Measurements from ENCODE around the gene LAMB4.

LAMB4 gene

GRCh38 chr7:108090791-108091460, 39.2 kb downstream of the LAMB4 start:
- CTCF ChIA-PET: no interaction called here
- 86% methylated on average over 5 of the region's 7 CpGs for WGBS (ENCODE audit: insufficient coverage)

GRCh38 chr7:108089381-108089780, 40.8 kb downstream of the LAMB4 start:
- no peak for DNase-seq
- no peaks in the 10 kb centered on the region for H3K4me1 ChIP-seq (ENCODE audit: control extremely low read depth in 1 of 4, control insufficient read depth in 4 of 4, insufficient read depth in 4 of 4, low read length in 3 of 4)
- H3K27ac ChIP-seq (ENCODE audit: insufficient read depth in 1 of 2, low read depth in 1 of 2, low read length in 2 of 2, poor library complexity in 1 of 2, severe bottlenecking in 2 of 2): peak overlapping the region in 1 of 2 experiments; percentile 32
- ChIA-PET POLR2A (no interaction called here), CTCF (interaction anchor here (0.8 kb wide), 1 partner anchor 24 kb away, joined by 3 read pairs; no protein-coding TSS in a partner anchor)
- 100% methylated on average over 1 of the region's 1 CpG for WGBS (ENCODE audit: insufficient coverage)
- H3K36me3 ChIP-seq (ENCODE audit: control insufficient read depth in 4 of 4, insufficient read depth in 4 of 4, low read length in 3 of 4): no peaks in the 10 kb centered on the region
- no peak overlapping the region for H3K4me3 ChIP-seq (ENCODE audit: control insufficient read depth in 1 of 7, extremely low read depth in 1 of 7, insufficient read depth in 4 of 7, low read depth in 2 of 7, low read length in 6 of 7)
- H3K9me3 ChIP-seq (ENCODE audit: control extremely low read depth in 1 of 5, control insufficient read depth in 4 of 5, insufficient read depth in 2 of 5, low read depth in 1 of 5, low read length in 4 of 5): no peaks in the 10 kb centered on the region
- H3K27me3 ChIP-seq (replicated peaks in 2 of 5; ENCODE audit: control insufficient read depth in 4 of 5, insufficient read depth in 5 of 5, low read length in 4 of 5): peaks cover 0 to 2% (median 0%) of the 10 kb centered on the region in 5 experiments

More at GRCh38 chr7:108090791-108091460, 39.2 kb downstream of the LAMB4 start:
- H3K27me3 ChIP-seq (replicated peaks in 2 of 5; ENCODE audit: control insufficient read depth in 4 of 5, insufficient read depth in 5 of 5, low read length in 4 of 5): peaks cover 0 to 2% (median 0%) of the 10 kb centered on the region in 5 experiments
- H3K27ac ChIP-seq (ENCODE audit: insufficient read depth in 1 of 2, low read depth in 1 of 2, low read length in 2 of 2, poor library complexity in 1 of 2, severe bottlenecking in 2 of 2): peak overlapping the region in 1 of 2 experiments; percentile 3
- H3K4me1 ChIP-seq (ENCODE audit: control extremely low read depth in 1 of 4, control insufficient read depth in 4 of 4, insufficient read depth in 4 of 4, low read length in 3 of 4): peaks cover 0 to 7% (median 0%) of the 10 kb centered on the region in 4 experiments
- no peaks in the 10 kb centered on the region for H3K36me3 ChIP-seq (ENCODE audit: control insufficient read depth in 4 of 4, insufficient read depth in 4 of 4, low read length in 3 of 4)
- H3K4me3 ChIP-seq (ENCODE audit: control insufficient read depth in 1 of 7, extremely low read depth in 1 of 7, insufficient read depth in 4 of 7, low read depth in 2 of 7, low read length in 6 of 7): no peak overlapping the region
- POLR2A ChIA-PET: no interaction called here
- no peak for DNase-seq
- H3K9me3 ChIP-seq (ENCODE audit: control extremely low read depth in 1 of 5, control insufficient read depth in 4 of 5, insufficient read depth in 2 of 5, low read depth in 1 of 5, low read length in 4 of 5): no peaks in the 10 kb centered on the region

- H3K27ac ChIP-seq (ENCODE audit: insufficient read depth in 1 of 2, low read depth in 1 of 2, low read length in 2 of 2, poor library complexity in 1 of 2, severe bottlenecking in 2 of 2): peak overlapping the region in 1 of 2 experiments; percentile 10
- ChIA-PET CTCF (no interaction called here), POLR2A (no interaction called here)
- no peaks in the 10 kb centered on the region for H3K36me3 ChIP-seq (ENCODE audit: control insufficient read depth in 4 of 4, insufficient read depth in 4 of 4, low read length in 3 of 4)
- DNase-seq: no peak
- H3K9me3 ChIP-seq (ENCODE audit: control extremely low read depth in 1 of 5, control insufficient read depth in 4 of 5, insufficient read depth in 2 of 5, low read depth in 1 of 5, low read length in 4 of 5): no peaks in the 10 kb centered on the region
- no peaks in the 10 kb centered on the region for H3K4me1 ChIP-seq (ENCODE audit: control extremely low read depth in 1 of 4, control insufficient read depth in 4 of 4, insufficient read depth in 4 of 4, low read length in 3 of 4)
- H3K4me3 ChIP-seq (ENCODE audit: control insufficient read depth in 1 of 7, extremely low read depth in 1 of 7, insufficient read depth in 4 of 7, low read depth in 2 of 7, low read length in 6 of 7): no peak overlapping the region
- peaks cover 0 to 1% (median 0%) of the 10 kb centered on the region in 5 experiments for H3K27me3 ChIP-seq (replicated peaks in 2 of 5; ENCODE audit: control insufficient read depth in 4 of 5, insufficient read depth in 5 of 5, low read length in 4 of 5)
Measured at GRCh38 chr7:108088729-108089128, 41.4 kb downstream of the LAMB4 start.

GRCh38 chr7:108087778-108088177, 42.4 kb downstream of the LAMB4 start:
- H3K36me3 ChIP-seq (ENCODE audit: control insufficient read depth in 4 of 4, insufficient read depth in 4 of 4, low read length in 3 of 4): no peaks in the 10 kb centered on the region
- H3K4me1 ChIP-seq (ENCODE audit: control extremely low read depth in 1 of 4, control insufficient read depth in 4 of 4, insufficient read depth in 4 of 4, low read length in 3 of 4): no peaks in the 10 kb centered on the region
- H3K9me3 ChIP-seq (ENCODE audit: control extremely low read depth in 1 of 5, control insufficient read depth in 4 of 5, insufficient read depth in 2 of 5, low read depth in 1 of 5, low read length in 4 of 5): no peaks in the 10 kb centered on the region
- no peaks in the 10 kb centered on the region for H3K27me3 ChIP-seq (replicated peaks in 2 of 5; ENCODE audit: control insufficient read depth in 4 of 5, insufficient read depth in 5 of 5, low read length in 4 of 5)
- ChIA-PET CTCF (no interaction called here), POLR2A (no interaction called here)
- WGBS (ENCODE audit: insufficient coverage): 100% methylated on average over 1 of the region's 1 CpG
- no peak overlapping the region for H3K27ac ChIP-seq (ENCODE audit: insufficient read depth in 1 of 2, low read depth in 1 of 2, low read length in 2 of 2, poor library complexity in 1 of 2, severe bottlenecking in 2 of 2)
- H3K4me3 ChIP-seq (ENCODE audit: control insufficient read depth in 1 of 7, extremely low read depth in 1 of 7, insufficient read depth in 4 of 7, low read depth in 2 of 7, low read length in 6 of 7): no peak overlapping the region
- DNase-seq: no peak

GRCh38 chr7:108086962-108087361, 43.2 kb downstream of the LAMB4 start:
- Histone ChIP-seq H3K36me3 (ENCODE audit: control insufficient read depth in 4 of 4, insufficient read depth in 4 of 4, low read length in 3 of 4) (no peaks in the 10 kb centered on the region), H3K9me3 (ENCODE audit: control extremely low read depth in 1 of 5, control insufficient read depth in 4 of 5, insufficient read depth in 2 of 5, low read depth in 1 of 5, low read length in 4 of 5) (no peaks in the 10 kb centered on the region), H3K4me3 (ENCODE audit: control insufficient read depth in 1 of 7, extremely low read depth in 1 of 7, insufficient read depth in 4 of 7, low read depth in 2 of 7, low read length in 6 of 7) (no peak overlapping the region), H3K27me3 (replicated peaks in 2 of 5; ENCODE audit: control insufficient read depth in 4 of 5, insufficient read depth in 5 of 5, low read length in 4 of 5) (no peaks in the 10 kb centered on the region), H3K4me1 (ENCODE audit: control extremely low read depth in 1 of 4, control insufficient read depth in 4 of 4, insufficient read depth in 4 of 4, low read length in 3 of 4) (no peaks in the 10 kb centered on the region), H3K27ac (ENCODE audit: insufficient read depth in 1 of 2, low read depth in 1 of 2, low read length in 2 of 2, poor library complexity in 1 of 2, severe bottlenecking in 2 of 2) (no peak overlapping the region)
- ChIA-PET POLR2A (no interaction called here), CTCF (no interaction called here)
- 94% methylated on average over 2 of the region's 2 CpGs for WGBS (ENCODE audit: insufficient coverage)
- DNase-seq: no peak

- Histone ChIP-seq H3K27ac (ENCODE audit: insufficient read depth in 1 of 2, low read depth in 1 of 2, low read length in 2 of 2, poor library complexity in 1 of 2, severe bottlenecking in 2 of 2) (no peak overlapping the region), H3K27me3 (replicated peaks in 2 of 5; ENCODE audit: control insufficient read depth in 4 of 5, insufficient read depth in 5 of 5, low read length in 4 of 5) (no peaks in the 10 kb centered on the region), H3K4me3 (ENCODE audit: control insufficient read depth in 1 of 7, extremely low read depth in 1 of 7, insufficient read depth in 4 of 7, low read depth in 2 of 7, low read length in 6 of 7) (no peak overlapping the region), H3K36me3 (ENCODE audit: control insufficient read depth in 4 of 4, insufficient read depth in 4 of 4, low read length in 3 of 4) (no peaks in the 10 kb centered on the region), H3K9me3 (ENCODE audit: control extremely low read depth in 1 of 5, control insufficient read depth in 4 of 5, insufficient read depth in 2 of 5, low read depth in 1 of 5, low read length in 4 of 5) (peaks cover 0 to 3% (median 0%) of the 10 kb centered on the region in 5 experiments), H3K4me1 (ENCODE audit: control extremely low read depth in 1 of 4, control insufficient read depth in 4 of 4, insufficient read depth in 4 of 4, low read length in 3 of 4) (no peaks in the 10 kb centered on the region)
- POLR2A ChIA-PET: no interaction called here
- CTCF ChIA-PET: no interaction called here
- no peak for DNase-seq
- 100% methylated on average over 1 of the region's 2 CpGs for WGBS (ENCODE audit: insufficient coverage)
Measured at GRCh38 chr7:108086546-108086945, 43.6 kb downstream of the LAMB4 start.

GRCh38 chr7:108083980-108084379, 46.2 kb downstream of the LAMB4 start:
- CTCF ChIA-PET: no interaction called here
- Histone ChIP-seq H3K4me3 (ENCODE audit: control insufficient read depth in 1 of 7, extremely low read depth in 1 of 7, insufficient read depth in 4 of 7, low read depth in 2 of 7, low read length in 6 of 7) (no peak overlapping the region), H3K27me3 (replicated peaks in 2 of 5; ENCODE audit: control insufficient read depth in 4 of 5, insufficient read depth in 5 of 5, low read length in 4 of 5) (no peaks in the 10 kb centered on the region), H3K36me3 (ENCODE audit: control insufficient read depth in 4 of 4, insufficient read depth in 4 of 4, low read length in 3 of 4) (no peaks in the 10 kb centered on the region), H3K27ac (ENCODE audit: insufficient read depth in 1 of 2, low read depth in 1 of 2, low read length in 2 of 2, poor library complexity in 1 of 2, severe bottlenecking in 2 of 2) (no peak overlapping the region), H3K9me3 (ENCODE audit: control extremely low read depth in 1 of 5, control insufficient read depth in 4 of 5, insufficient read depth in 2 of 5, low read depth in 1 of 5, low read length in 4 of 5) (peaks cover 0 to 5% (median 3%) of the 10 kb centered on the region in 5 experiments), H3K4me1 (ENCODE audit: control extremely low read depth in 1 of 4, control insufficient read depth in 4 of 4, insufficient read depth in 4 of 4, low read length in 3 of 4) (no peaks in the 10 kb centered on the region)
- POLR2A ChIA-PET: no interaction called here
- 80% methylated on average over 1 of the region's 1 CpG for WGBS (ENCODE audit: insufficient coverage)
- no peak for DNase-seq

All from common myeloid progenitor, CD34-positive (primary cell).